T-helper 2 cell (primary cell): ENCODE measurements around the gene KRTAP29-1.

Experiments
- DNase-seq, 5 experiments: peaks; one replicate each; pipeline versions ENCODE4 v3.0.0 to v3.0.0-alpha.2; 2012 to 2022

Gene KRTAP29-1

GRCh38 chr17:41327411-41328120 is 24.9 kb upstream of the KRTAP29-1 start:
- DNase-seq: no peak

DNA sequence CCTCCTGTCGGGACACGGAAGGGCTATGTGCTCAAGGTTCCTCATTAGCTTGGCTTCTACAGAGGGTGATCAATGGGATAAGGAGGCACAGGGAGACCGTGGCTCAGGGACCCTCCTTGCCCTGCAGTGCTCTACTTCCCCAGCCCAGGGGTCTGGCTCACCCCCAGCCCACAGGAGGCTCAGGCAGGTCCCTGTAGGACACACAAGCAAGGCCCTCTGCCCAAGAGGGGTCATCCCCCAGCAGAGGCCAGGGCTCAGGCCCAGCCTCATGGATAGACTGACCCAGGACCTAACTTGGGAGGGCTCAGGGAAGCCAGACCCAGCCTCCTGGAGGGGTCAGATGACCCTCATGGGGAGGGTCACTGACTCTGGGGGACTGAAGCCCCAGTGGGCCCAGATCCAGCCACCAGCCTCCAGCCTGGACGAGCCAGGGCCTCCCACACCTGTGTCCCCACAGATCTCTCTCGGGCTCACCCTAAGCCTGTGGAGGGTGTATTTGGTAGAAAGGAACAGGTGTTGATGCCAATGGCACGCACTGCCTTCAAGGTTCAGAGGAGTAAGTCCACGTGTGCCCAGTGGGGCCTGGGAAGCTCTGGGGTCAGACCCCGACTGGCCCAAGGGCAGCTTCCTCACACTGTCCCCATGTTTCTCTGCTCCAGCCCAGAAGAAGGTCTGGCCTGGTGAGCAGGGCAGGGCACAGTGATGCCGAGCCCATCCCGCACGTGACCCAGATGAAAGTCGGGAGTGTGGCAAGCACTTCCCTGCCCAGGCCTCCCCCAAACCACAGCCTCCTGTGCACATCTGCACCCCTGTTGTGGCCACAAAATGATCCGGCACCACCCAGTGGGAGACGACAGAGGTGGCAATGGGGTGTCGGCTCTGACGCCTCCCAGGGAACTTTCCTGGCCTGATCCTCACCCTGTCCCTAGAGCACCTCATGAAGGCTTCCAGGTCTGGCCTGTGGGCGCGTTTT is 23.8 kb upstream of the KRTAP29-1 start:
- DNase-seq: peak in 2 of 5 experiments; percentile 26 to 64

GRCh38 chr17:41325611-41326010 is 23.0 kb upstream of the KRTAP29-1 start:
- DNase-seq: no peak

GRCh38 chr17:41325126-41325525 is 22.5 kb upstream of the KRTAP29-1 start:
- no peak for DNase-seq

DNA sequence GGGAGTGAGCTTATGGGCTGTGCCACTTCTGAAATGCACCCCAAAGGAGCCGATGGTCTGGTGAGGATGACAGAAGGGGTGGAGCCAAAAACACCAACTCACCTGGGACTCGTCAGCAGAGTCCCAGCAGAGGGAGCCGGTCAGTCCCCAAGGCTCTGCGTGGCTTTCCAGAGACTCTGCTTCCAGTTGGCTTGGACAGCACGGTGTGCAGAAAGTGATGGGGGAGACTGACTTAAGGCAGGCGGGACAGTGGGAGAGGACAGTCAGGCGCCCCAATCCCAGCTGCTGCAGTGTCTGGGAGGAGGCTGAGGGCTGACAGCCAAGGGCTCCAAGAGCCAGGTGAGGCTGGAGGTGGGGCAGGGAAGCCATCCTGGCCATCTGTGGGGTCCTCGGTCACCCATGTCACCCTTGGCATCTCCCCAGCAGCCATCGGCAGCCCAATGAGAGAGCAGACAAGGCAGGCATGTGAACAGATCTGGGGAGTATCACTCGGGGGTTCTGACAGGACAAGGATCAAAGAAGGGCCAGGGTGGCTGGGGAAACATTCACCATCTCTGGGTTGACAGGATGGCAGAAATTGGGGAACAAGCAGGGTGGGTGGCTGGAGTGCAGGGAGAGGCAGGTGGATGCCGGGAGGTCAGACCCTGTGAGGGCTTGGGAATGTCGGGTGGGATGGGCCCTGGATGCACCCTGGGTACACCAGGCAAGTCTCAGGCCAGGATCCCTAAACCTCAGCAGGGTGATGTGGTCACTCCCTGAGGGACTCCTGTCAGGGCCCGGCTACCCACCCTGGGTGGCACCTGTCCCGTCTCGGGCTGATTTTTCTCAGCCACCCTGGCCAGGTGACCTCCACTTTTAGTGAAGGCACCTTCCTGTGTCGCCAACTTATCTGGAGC is 21.8 kb upstream of the KRTAP29-1 start:
- DNase-seq: no peak

DNA sequence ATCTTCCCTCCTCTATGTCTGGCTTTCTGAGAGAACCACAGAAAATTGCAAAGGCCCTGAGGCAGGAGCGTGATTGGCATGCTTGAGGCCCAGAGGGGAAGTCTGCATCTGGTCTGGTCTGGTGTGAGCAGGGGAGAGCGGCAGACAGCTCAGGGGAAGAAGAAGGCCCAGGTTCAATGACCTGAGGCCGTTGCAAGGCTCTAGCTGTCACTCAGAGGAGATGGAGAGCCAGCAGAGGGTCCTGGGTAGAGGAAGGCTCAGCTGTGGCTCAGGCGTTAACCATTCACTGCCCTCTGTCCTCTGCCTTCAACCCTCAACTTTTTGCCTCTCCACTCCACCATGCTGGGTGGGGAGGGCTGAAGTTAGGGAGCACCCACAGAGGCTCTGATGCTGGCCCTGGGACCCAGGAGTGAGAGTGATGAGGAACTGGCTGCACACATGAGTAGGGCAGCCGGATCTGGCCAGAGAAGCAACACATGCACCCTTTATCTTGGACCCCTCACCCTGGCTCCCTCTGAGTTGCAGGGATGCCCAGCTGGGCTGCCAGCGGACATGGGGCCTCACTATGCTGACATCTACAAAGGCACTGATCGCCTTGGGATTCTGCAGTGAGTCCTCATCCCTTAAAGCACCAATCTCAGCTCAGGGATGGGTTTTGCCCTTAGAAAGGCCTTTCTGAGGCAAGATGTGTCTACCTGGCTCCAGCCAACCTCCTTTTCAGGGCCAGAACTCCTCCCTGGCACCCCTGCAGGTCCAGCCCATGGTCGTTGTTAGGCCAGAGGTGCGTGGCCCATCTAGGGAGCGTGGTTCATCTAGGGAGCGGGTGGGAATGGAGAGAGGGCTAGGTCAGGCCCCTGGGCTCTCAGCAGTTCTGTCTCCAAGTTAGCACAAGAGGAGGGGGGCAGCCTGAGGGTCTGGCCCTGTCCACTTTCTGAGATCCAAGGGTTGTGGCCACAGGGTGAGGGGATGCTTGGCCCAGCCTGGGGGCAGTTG is 20.5 kb upstream of the KRTAP29-1 start:
- no peak for DNase-seq

GRCh38 chr17:41322094-41322902 is 19.6 kb upstream of the KRTAP29-1 start:
- peak in 2 of 5 experiments; percentile 32 to 75 for DNase-seq

DNA sequence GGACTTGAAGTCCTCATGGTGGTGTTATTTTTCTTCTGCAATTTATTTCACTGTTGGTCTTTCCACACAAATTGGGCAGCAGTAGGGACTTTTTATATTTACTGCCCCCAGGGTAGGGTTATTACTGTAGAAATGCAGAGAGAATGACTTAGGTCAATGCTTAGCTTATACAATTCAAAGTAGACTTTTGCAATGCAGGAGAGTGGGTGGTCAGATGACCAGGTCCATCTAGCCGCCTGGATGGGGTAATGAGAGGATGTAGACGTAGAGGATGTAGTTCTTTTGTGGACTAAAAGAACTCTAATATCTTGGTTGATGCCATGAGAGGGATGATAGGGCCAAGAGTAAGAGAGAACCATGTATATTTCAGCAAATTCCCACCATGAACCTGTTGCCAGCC is 15.6 kb upstream of the KRTAP29-1 start:
- no peak for DNase-seq

DNA sequence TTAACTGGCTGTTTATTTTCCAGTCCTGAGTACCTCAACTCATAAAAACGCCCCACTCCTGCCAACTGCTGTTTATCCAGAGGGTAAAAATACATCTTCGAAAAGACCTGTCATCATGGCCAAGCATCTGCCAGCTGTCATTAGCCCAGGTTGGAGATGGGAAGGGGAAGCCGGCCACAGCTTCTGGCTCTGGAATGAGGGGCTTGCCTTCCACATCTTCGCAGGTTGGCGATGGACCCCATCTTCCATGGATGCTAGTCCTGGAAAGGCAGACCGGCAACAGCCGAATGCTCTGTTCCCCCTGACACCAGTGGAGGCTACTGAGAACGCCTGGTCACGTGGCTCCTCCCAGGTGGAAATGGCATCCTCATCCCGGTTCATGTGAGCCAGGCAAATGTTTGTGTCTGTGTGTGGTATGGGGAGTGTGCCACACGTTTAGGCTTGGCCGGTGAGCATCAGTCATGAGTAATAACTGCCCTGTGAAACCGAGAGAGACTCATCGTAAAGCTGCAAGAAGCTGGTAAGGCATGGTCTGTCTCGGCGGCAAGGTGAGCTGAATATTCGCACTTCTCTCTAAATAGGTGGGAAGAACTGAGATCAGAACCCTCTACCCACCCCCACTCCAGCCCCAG is 13.3 kb upstream of the KRTAP29-1 start:
- DNase-seq: no peak

- DNase-seq: no peak
These were observed 12.6 kb upstream of the KRTAP29-1 start, which contains the start of gene KRTAP17-1 for GRCh38 chr17:41315204-41315794. TSS of gene KRTAP17-1 (minus strand) at chr17:41315710. CDS start at chr17:41315650, 60 bp downstream.

DNA sequence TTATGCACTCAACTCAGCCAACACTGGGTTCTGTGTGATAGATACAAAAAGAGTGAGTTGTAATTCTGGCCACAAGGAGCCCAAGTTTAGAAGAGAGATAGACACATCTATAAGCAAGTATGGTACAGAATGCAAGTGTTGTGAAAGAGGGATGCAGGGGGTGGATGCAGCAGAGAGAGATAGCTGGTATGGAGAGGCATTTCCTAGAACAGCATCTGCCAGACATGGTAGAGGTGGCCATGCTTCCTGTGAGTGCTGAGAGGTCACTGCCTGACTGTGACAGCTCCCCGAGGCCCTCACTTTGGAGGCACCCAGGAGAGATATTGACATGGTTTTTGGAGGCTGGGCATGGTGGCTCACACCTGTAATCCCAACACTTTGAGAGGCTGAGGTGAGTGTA is 8.5 kb upstream of the KRTAP29-1 start:
- DNase-seq: no peak

DNA sequence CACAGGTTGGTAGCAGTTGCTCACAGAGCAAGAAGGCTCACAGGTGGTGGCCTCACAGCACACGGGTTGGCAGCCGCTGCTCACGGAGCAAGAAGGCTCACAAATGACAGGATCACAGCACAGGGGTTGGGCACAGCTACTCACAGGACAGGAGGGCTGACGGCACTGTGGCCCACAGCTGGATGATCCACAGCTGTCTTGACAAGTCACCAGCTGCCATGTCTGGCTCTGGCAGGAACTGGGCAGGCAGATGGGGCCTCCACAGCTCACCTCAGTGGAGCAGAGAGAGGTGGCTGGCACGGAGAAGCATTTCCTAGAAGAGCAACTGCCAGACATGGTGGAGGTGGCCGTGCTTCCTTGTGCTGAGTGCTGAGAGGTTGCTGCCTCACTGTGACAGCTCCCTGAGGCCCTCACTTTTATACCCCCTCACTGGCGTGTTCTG is 6.3 kb upstream of the KRTAP29-1 start, which contains the start of gene KRTAP16-1:
TSS of gene KRTAP16-1 (minus strand) at position 392 of the 442 bp plus-strand sequence. CDS start at position 336, 56 bp downstream.
- DNase-seq: peak in 3 of 5 experiments; percentile 29 to 94 (median 79)

DNA sequence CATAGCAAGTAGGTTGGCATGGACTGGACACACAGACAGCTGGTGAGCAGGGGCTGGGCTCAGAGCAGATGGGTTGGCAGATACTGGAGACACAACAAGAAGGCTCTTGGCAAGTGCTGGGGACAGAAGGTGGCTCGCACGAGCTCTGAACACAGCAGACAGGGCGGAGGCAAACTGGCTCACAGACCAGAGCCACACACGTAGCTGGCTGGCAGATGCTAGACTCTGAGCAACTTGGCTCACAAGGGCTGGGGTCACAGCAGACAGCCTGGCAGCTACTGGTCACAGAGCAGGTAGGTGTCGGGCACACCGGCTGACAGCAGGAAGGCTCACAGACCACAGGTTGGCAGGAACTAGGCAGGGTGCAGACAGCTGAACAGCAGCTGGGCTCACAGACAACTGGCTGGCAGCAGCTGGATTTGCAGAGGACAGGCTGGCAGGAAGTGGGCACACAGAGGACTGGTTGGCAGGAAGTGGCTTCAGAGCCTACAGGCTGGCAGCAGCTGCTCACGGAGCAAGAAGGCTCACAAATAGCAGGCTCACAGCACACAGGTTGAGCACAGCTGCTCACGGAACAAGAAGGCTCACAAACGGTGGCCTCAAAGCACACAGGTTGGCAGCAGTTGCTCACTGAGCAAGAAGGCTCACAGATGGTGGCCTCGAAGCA is 5.7 kb upstream of the KRTAP29-1 start:
- peak; percentile 36 to 100 (median 69) for DNase-seq

DNA sequence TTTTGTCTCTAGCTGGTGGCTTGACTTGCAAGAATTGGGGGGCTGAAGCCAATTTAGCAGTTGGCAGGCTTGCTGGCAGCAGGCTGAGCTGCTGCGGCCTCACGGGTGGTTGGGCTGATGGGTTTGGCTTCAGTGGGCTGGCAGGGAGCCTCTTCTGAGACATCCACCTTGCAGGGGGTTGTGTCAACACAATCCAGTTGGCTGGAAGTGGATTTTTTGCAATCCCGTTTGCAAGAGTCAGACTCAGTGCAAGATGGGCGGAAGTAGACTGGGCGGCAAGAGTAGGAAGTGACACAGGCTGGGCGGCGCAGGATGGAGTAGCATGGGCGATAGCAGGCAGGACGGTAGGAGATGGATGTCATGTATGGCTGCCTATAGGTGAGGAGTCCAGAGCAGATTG is 5.0 kb upstream of the KRTAP29-1 start:
- no peak for DNase-seq

GRCh38 chr17:41304091-41304490 is 1.4 kb upstream of the KRTAP29-1 start:
- DNase-seq: no peak

- no peak for DNase-seq
These were observed 330 bp upstream of the KRTAP29-1 start for GRCh38 chr17:41302981-41303380.

GRCh38 chr17:41301204-41301790 is 1.4 kb downstream of the KRTAP29-1 start:
- DNase-seq: no peak

DNA sequence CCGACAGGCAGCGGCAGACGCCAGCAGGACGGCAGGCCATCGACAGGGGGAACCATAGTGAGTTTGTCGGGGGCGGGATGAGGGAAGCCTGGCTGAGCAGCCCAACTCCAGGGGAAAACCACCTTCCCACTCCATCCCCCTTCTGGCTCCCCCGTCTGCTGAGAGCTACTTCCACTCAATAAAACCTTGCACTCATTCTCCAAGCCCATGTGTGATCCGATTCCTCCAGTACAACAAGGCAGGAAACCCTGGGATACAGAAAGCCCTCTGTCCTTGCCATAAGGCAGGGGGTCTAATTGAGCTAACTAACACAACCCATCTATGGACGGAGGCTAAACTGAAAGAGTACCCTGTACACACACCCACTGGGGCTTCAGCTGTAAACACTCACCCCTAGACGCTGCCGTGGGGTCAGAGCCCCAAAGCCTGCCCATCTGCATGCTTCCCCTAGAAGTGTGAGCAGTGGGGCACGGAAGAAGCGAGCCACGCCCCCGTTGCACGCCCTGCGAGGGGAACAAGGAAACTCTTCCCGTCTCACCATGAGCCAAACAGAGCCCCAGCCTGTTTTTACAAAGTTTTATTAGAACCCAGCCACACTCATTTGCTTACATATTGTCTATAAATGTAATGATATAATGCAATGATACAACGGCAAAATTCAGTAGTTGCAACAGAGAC is 4.1 kb downstream of the KRTAP29-1 start:
- DNase-seq: no peak
